Fibroblast of pulmonary artery (primary cell): ENCODE results near the gene TMX4.

Source experiments
- DNase-seq: peaks from one replicate; pipeline ENCODE4 v3.0.0-alpha.2; 2010; ENCODE audit warnings: low read depth
- H3K4me3 ChIP-seq: replicated peaks from 2 replicates; pipeline ENCODE4 v1.5.1; 2011; ENCODE audit warnings: low read depth, mild to moderate bottlenecking, control low read depth, low read length, moderate library complexity
- TF ChIP-seq, protein P1 (sequence below): IDR thresholded peaks from 2 replicates; pipeline ENCODE4 v1.5.1; 2011; ENCODE audit warnings: mild to moderate bottlenecking, control low read depth, low read length, inconsistent platforms; ENCODE audit errors: missing control alignments

TMX4 gene, protein sequence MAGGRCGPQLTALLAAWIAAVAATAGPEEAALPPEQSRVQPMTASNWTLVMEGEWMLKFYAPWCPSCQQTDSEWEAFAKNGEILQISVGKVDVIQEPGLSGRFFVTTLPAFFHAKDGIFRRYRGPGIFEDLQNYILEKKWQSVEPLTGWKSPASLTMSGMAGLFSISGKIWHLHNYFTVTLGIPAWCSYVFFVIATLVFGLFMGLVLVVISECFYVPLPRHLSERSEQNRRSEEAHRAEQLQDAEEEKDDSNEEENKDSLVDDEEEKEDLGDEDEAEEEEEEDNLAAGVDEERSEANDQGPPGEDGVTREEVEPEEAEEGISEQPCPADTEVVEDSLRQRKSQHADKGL

DNA sequence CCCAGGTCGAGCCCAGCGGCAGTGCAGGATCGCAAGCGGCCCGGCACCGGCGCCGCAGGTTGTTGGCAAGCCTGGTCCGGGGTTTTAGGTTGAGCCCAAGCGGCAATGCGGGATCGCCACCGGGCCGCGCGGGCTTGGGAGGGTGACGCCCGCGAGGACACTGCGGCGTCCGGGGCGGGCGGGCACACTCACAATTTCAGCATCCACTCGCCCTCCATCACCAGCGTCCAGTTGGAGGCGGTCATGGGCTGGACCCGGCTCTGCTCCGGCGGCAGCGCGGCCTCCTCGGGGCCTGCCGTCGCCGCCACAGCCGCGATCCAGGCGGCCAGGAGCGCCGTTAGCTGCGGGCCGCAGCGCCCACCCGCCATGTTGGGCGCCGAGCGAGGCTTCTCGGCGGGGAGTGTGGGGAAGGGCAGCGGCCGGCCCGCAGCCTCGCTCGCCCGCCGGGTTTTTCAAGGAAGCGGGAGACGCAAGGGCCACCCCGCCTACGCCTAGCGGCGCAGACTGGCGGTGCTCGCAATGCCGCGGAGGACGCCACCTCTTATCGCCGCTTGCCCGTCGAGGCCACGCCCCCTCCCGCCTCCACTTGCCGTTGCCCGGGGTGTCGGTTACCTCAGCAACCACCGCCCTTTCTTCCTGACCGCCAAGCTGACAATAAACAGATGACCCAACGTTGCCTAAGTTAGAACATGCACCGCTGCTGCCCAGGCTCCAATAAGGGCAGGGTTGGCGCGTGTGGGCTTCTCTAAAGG lies at the start of gene TMX4:
TMX4 (minus strand) TSS at position 516 of the 752 bp plus-strand sequence; CDS start at position 368, 148 bp downstream.
- peak; percentile 98 for DNase-seq
- peak within 1 kb of the TSS; percentile 80 for H3K4me3 ChIP-seq
- TF ChIP-seq, protein P1, sequence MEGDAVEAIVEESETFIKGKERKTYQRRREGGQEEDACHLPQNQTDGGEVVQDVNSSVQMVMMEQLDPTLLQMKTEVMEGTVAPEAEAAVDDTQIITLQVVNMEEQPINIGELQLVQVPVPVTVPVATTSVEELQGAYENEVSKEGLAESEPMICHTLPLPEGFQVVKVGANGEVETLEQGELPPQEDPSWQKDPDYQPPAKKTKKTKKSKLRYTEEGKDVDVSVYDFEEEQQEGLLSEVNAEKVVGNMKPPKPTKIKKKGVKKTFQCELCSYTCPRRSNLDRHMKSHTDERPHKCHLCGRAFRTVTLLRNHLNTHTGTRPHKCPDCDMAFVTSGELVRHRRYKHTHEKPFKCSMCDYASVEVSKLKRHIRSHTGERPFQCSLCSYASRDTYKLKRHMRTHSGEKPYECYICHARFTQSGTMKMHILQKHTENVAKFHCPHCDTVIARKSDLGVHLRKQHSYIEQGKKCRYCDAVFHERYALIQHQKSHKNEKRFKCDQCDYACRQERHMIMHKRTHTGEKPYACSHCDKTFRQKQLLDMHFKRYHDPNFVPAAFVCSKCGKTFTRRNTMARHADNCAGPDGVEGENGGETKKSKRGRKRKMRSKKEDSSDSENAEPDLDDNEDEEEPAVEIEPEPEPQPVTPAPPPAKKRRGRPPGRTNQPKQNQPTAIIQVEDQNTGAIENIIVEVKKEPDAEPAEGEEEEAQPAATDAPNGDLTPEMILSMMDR: no peak

DNA sequence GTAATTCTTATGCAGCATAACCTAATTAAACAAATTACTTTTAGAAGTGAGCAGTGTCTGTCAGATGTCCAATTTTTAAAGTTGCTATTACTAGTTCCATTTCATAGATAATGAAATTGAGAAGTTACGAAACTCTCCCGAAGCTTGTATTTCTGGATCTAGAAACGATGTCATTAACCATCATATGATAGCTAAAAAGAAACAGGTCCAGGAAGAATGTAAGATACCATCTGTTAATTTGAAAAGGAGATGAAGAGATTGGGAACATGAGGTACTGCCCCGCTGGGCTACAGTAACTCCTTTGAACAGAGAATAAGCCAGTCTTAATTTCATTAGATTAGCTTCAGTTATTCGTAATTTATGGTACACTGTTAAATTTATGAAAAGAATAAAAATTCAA lies 47.5 kb upstream of the TMX4 start:
- H3K4me3 ChIP-seq: no peak overlapping the region
- TF ChIP-seq, protein P1: no peak
- DNase-seq: no peak

DNA sequence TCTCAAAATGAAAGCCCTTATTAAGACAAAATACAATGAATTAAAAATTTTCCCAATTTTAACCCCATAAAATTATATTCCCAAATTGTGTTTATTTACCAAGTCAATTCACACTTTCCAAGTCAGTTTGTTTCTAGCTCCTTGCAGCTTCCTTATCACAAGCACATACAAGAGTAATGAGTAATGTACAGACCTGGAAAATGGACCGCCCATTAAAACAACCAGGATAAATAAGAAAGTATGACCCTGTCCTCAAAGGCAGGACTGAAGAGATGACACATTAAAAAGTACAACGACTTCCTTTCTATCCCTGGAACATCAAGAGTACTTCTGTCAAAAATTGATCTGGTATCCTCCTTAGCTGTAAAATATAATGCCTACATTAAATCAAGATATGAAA lies 47.1 kb upstream of the TMX4 start:
- TF ChIP-seq, protein P1: no peak
- DNase-seq: no peak
- no peak overlapping the region for H3K4me3 ChIP-seq

DNA sequence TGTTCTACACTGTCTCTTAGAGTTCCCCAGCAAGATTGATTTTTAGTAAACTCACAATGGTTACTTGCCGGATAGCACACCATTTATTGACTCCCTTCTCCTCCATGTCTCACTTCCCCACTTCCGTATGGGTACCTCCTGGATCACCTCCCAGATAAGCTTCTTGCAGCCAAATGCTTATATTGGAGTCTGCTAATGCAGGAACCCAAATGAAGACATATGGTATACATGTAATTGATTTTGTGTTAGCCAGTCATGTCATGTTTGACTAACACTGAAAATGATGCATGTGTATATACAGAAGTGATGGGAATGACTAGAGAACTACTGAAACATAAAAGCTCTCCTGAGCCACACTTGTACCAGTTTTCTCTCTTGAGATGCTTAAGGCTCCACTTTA lies 46.1 kb upstream of the TMX4 start:
- no peak overlapping the region for H3K4me3 ChIP-seq
- no peak for DNase-seq
- TF ChIP-seq, protein P1: no peak

DNA sequence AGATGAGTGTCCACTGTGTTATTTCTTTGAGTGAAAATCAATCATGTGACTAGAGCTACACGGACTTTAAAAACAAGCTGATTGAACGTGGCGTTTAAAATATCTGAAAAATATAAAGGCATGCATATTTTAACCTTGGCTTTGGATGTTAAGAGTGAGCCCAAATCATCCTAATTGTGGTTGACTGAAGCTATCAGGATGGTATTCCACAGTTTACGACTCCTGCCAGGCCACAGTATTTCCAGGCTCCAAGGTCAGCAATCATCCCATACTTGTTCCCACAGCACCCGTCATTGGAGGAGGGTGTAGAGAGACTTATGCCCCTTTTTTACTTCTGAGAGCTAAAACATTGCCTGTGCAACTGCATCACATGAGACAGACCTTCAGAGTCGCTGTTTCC lies 43.2 kb upstream of the TMX4 start:
- TF ChIP-seq, protein P1: no peak
- no peak for DNase-seq
- H3K4me3 ChIP-seq: no peak overlapping the region

DNA sequence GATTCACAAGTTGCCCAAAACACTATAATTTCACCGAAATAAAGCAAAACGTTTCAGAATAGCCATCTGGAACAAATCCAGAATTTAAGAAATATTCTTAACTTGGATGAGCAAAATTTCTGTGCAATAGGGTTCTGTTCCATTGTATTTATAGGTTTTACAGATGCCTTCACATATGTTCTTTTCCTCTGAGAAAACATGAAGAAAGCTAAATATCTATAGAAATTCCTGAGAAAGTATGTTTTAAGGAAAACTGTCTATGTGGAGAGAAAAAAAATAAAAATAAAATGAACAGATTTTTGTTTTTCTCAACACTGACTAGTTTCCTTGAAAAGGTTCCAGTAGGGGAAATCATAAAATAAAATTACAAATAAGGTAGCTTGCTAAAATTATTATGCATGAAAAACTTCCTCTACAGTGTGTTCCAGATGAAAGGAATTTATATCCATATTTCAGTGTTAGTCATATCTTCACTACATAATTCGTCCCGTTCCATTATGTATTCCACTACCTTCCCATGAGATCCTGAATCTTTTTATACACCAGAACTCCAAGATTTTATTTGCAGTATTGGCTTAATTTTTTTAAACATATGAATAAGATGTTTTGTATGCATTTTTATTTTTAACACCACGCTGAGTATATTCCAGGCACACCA lies 42.4 kb upstream of the TMX4 start:
- no peak for DNase-seq
- TF ChIP-seq, protein P1: no peak
- no peak overlapping the region for H3K4me3 ChIP-seq
